RPMI7951 (cell line): Measurements from ENCODE around the gene KIF26B. TPM values are rescaled to one million over a fixed set of nuclear protein-coding genes. Genes with fewer than 3 reads are reported as not detected.

ENCODE experiments used
- DNase-seq: peaks from one replicate; pipeline ENCODE4 v3.0.0-alpha.2; 2012; ENCODE audit warnings: low read depth
- total RNA-seq: library from RNA; depleted of rRNA; stranded (reverse); fragments of >200 nt; shearing (Covaris generic); gene quantifications from 2 replicates; pipeline ENCODE4 v1.2.3, GENCODE V29; 2014

The KIF26B gene
- total RNA-seq, 1 experiment from 2014 or later: 2.3 TPM

- DNase-seq: no peak
These were observed 411.3 kb downstream of the KIF26B start for GRCh38 chr1:245566134-245566533.

GRCh38 chr1:245566952-245567351 is 412.2 kb downstream of the KIF26B start:
- no peak for DNase-seq

GRCh38 chr1:245571815-245572294 is 417.1 kb downstream of the KIF26B start:
- no peak for DNase-seq

DNA sequence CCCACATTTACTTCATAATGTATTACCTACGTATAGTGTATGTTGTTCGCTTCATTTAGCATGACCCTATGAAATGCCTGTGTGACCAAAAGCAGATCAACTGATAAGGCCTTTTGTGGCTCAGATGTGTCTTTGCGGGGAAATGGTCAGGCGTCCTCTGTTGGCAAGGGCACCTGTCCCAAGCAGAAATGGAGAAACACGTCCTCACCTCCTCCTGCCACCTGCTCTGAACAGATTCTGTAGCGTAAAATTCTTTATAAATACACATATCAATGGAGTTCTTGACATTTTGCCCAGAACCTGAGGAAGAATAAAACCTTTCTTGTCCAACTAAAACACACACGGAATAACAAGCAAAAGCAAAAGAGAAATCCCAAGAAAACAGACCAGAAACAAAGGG is 417.9 kb downstream of the KIF26B start:
- no peak for DNase-seq

- no peak for DNase-seq
These were observed 420.9 kb downstream of the KIF26B start for GRCh38 chr1:245575710-245576109.

DNA sequence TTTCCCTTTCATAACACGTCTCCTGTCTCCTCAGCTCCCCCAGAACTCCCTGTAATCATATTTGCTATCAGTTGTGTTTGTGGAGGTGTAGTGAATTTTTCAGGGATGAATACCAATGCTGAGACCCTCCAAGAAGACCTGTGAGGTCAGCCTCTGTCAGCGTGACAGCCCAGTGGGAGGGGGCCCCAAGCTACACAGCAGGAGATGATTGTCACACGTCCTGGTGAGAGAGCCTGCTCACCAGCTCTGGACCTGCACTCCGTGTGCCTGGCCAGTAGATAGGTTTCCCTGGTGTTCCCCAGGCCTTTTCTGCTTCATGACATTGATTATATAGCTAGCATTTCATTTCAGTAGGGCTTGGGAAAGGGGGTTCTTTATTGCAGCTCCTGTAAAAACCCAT is 421.5 kb downstream of the KIF26B start:
- no peak for DNase-seq

DNA sequence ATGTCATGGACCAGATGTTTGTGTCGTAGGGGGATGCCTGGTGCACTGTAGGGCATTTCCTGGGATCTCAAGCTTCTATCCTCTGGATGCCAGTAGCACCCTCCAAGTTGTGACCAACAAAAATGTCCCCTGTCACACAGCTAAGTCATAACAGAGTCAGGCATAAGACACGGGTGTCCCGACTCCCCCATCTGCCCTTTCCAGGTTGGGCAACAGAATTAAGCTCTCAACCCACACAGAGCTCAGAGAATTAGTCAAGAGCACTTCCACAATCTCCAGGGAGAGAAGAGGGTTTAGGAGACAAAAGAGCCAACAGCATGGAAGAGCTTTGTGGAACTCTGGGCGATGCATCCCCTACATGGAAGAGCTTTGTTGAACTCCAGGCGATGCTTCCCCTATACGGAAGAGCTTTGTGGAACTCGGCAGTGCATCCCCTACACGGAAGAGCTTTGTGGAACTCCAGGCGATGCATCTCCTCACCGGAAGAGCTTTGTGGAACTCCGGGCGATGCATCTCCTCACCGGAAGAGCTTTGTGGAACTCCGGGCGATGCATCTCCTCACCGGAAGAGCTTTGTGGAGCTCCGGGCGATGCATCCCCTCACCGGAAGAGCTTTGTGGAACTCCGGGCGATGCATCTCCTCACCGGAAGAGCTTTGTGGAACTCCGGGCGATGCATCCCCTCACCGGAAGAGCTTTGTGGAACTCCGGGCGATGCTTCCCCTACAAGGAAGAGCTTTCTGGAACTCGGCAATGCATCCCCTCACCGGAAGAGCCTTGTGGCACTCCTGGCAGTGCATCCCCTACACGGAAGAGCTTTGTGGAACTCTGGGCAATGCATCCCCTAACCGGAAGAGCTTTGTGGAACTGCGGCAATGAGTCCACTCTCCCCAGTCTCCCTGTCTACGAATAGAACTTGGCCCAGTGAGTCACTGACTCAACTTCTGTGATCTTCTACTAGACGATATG is 422.7 kb downstream of the KIF26B start:
- no peak for DNase-seq

- peak; percentile 66 for DNase-seq
These were observed 423.5 kb downstream of the KIF26B start for GRCh38 chr1:245578308-245578707.

- no peak for DNase-seq
These were observed 424.0 kb downstream of the KIF26B start for GRCh38 chr1:245578771-245579170.

- DNase-seq: no peak
These were observed 425.1 kb downstream of the KIF26B start for GRCh38 chr1:245579881-245580280.

GRCh38 chr1:245580651-245581050 is 425.9 kb downstream of the KIF26B start:
- no peak for DNase-seq

DNA sequence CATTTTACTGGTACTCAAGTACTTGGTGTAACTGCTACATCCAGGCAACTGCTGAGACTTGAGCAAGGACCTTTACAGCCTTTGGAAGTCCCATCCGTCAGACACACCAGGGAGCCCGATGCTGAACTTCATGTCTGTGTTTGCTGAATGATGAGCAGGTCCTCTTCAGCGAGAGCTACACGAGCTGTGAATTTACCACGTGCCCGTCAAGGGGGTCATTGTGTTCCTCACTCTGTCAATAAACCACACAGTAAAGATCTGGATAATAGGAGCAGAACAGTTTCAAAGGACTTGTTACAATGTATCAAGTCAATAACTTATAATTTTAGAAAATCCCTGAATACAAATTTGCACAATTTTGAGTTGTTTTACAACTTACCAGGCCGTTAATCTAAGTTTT is 427.2 kb downstream of the KIF26B start:
- no peak for DNase-seq

GRCh38 chr1:245583081-245583480 is 428.3 kb downstream of the KIF26B start:
- peak; percentile 42 for DNase-seq

DNA sequence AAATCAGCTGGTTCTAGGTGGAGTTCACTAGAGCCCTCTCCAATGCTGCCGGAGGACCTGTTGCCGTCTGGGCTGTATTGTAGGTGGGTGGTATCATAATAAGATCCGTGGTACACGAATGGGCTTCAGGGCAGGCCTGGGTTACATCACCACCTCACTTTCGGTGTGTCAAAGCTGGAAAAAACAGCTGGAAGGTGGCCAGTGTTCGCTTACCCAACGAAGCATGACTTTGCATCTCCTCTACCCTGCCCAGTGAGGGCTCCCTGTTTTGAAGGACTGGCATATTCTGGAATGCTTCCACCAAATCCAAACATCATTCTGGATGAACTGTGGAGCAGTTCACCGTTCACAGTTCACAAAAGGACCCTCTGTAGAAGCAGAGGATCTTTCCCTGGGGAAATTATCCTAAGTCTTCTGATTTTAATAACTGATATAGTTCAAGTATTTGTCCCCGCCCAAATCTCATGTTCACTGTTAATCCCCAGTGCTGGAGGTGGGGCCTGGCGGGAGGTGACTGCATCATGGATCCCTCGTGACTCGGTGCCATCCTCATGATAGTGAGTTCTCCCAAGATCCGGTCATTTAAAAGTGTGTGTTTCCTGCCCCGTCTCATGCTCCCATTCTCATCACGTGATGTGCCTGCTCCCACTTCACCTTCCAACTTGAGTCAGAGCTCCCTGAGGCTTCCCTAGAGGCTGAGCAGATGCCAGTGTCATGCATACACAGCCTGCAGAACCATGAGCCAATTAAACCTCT is 429.0 kb downstream of the KIF26B start:
- DNase-seq: peak; percentile 59

DNA sequence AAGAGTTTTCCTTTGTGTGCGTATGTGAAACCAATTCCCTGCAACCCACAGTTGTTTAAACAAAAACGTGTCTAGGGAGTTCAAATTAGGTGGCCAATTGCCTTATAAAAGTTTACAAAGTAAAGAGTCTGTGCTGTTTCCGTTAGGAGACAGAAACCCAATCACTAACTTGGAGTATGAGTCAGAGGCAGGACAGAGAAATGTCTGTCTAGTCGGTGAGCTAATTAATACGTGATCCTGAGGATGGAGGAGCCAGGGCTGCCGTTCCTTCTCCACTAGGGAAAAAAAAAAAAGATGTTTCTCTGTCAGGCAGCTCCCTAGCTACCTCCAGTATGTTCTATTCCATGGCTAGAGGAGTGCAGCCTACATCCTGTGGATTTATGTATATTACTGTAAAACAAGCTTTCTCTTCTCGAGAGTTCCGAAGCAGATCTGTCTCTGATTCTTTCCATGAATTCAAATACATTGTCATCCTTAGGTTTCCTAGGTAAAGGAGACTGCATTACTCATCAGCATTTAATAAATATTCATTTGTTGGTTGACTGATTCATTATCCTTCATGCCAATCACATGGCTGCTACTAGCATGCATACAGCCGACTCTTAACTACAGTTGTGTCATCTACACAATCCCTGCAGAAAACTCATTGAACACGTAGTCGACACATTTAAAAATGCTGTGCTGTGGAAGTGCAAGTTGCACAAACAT is 430.6 kb downstream of the KIF26B start:
- DNase-seq: peak; percentile 88

GRCh38 chr1:245587435-245588115 is 432.8 kb downstream of the KIF26B start:
- no peak for DNase-seq

DNA sequence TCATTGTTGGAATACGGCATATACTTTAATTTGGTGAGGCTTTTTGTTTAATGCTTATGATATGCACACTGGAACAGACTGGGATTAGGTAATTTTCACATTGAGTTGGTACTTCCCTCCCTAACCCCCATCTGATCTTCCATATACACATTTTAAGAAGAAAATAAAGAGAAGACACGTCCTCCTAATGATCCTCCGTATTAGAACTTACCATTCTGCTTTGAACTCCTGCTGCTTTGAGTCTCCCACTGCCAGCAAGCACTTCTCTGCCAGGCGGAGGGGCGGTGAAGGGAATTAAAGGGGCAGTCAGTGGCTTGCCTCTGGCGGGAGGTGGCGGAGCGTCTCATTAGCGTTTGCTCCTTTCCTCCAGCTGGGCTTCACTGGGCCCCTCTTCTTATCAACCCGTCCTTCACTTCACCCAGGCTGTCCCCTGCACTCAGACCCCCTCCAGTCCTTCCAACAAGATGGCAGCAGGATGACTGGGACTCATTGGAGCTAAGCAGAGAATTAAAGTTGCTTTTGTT is 433.4 kb downstream of the KIF26B start:
- no peak for DNase-seq

DNA sequence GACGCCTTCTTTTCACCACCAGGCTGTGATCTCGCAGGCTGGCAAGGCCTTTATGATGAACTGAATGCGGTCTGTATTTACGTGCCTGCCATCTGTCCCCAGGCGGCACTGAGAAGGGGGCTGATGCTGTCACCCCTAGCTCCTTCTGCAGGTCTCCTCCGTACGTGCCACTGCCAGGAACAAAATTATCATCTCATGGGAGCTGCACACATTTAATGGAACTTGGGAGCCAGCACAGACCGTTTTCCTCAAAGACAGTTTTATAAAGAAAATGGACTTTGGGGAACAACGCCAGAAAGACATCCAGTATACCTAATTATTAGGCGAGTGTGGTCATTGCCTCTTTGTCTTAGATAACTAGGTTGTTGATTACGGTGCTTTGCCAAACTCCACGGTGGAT is 434.5 kb downstream of the KIF26B start:
- no peak for DNase-seq

DNA sequence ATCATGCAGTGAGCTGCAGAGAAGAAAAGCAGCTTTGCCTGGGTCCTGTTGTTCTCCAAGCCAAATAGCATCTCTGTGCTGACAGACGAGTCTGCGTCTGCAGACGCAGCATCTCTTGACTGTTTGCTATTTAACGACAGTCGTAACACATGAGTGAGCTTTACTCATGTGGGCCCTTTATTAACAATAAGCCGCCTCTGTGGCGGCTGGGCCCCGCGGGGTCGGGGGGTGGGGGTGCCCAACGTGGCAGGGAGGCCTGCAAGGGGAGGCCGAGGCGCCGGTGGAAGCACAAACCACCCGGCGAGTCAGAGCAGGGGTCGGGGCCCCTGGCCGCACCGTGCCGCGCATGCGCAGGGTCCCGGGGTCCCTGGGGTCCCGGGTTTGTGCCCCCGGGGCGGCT is 435.1 kb downstream of the KIF26B start:
- DNase-seq: no peak

DNA sequence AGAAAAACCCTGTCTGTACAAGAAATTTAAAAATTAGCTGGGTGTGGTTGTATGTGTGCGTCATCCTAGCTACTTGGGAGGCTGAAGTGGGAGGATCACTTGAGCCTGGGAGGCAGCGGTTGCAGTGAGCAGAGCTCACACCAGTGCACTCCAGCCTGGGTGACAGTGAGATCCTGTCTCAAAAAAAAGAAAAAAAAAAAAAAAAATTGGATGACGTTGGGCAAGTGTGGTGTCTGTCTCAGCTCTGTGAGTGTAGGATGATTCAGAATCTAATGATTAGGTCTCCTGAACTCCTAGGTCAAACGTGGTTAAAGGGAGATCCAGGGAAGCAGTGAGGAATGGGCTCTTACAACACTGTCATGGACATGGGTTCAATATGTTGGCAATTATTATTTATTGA is 435.9 kb downstream of the KIF26B start:
- DNase-seq: peak; percentile 15
